ENCODE measurements around the gene DCLRE1C.
"Not testable (repeated sequence)": the region's sequence is repeated elsewhere in the genome, so short reads cannot be mapped to it uniquely, and the experiment has no call there.

The DCLRE1C gene

GRCh38 chr10:14954001-14954770, at the start of gene DCLRE1C:
Gene DCLRE1C (minus strand): TSS chr10:14954096. CDS start chr10:14954010, 86 bp downstream.
- DNase-seq = peak; percentile 82 to 90

GRCh38 chr10:14995964-14996565, 42.2 kb upstream of the DCLRE1C start:
- DNase-seq = no peak

- DNase-seq = not testable (repeated sequence)
Observed at GRCh38 chr10:14993500-14994455, 39.9 kb upstream of the DCLRE1C start.

- DNase-seq = not testable (repeated sequence)
Observed at GRCh38 chr10:14992336-14992735, 38.4 kb upstream of the DCLRE1C start.

GRCh38 chr10:14991035-14991749, 37.3 kb upstream of the DCLRE1C start:
- DNase-seq = not testable (repeated sequence)

- DNase-seq = not testable (repeated sequence)
Observed at GRCh38 chr10:14989552-14989951, 35.7 kb upstream of the DCLRE1C start.

GRCh38 chr10:14982744-14983143, 28.8 kb upstream of the DCLRE1C start:
- no peak for DNase-seq

GRCh38 chr10:14975672-14976273, 21.9 kb upstream of the DCLRE1C start:
- no peak for DNase-seq

GRCh38 chr10:14974153-14974998, 20.5 kb upstream of the DCLRE1C start:
- not testable (repeated sequence) for DNase-seq

- DNase-seq = no peak
Observed at GRCh38 chr10:14971867-14972448, 18.1 kb upstream of the DCLRE1C start.

GRCh38 chr10:14967897-14968296, 14.0 kb upstream of the DCLRE1C start:
- no peak for DNase-seq

GRCh38 chr10:14959221-14960057, 5.5 kb upstream of the DCLRE1C start, which contains the start of gene MEIG1:
Gene MEIG1 (plus strand): TSS chr10:14959388. CDS start chr10:14966469, 7,081 bp downstream.
- peak; percentile 89 to 97 for DNase-seq

GRCh38 chr10:14958872-14959220, 5.0 kb upstream of the DCLRE1C start:
- DNase-seq = no peak

GRCh38 chr10:14954934-14955333, 1.0 kb upstream of the DCLRE1C start:
- no peak for DNase-seq

- no peak for DNase-seq
Observed at GRCh38 chr10:14953424-14954000, 384 bp downstream of the DCLRE1C start.

GRCh38 chr10:14952851-14953423, 959 bp downstream of the DCLRE1C start:
- DNase-seq = no peak

- no peak for DNase-seq
Observed at GRCh38 chr10:14949291-14949690, 4.6 kb downstream of the DCLRE1C start.

GRCh38 chr10:14947268-14947667, 6.6 kb downstream of the DCLRE1C start:
- no peak for DNase-seq

- DNase-seq = no peak
Observed at GRCh38 chr10:14945108-14945507, 8.8 kb downstream of the DCLRE1C start.

All from hippocampal formation (tissue), 2 donors.